ENCODE data around the gene PRAF2. TPM values are rescaled to one million over a fixed set of nuclear protein-coding genes. Genes with fewer than 3 reads are reported as not detected.
A peak's percentile ranks its signal among the peaks of the same experiment; 100 is the strongest.

The PRAF2 gene
- total and polyA plus RNA-seq, 2 of the 13 experiments (the other 11 are each of a cell fraction or from before 2014, with no cell fraction given): 0.33 to 2.6 TPM

- TF ChIP-seq RERE (CRISPR knock-in tag; IDR thresholded peaks at IDR 0.05; ENCODE audit: low read depth) (no peak), HES4 (CRISPR knock-in tag; IDR thresholded peaks at IDR 0.05; ENCODE audit: borderline replicate concordance) (no peak), ZNF572 (CRISPR knock-in tag; IDR thresholded peaks at IDR 0.05) (no peak), EHMT2 (IDR thresholded peaks at IDR 0.05; ENCODE audit: borderline replicate concordance, low read depth, low read length) (no peak), ZNF224 (CRISPR knock-in tag; IDR thresholded peaks at IDR 0.05) (no peak), MAF1 (CRISPR knock-in tag; IDR thresholded peaks at IDR 0.05; ENCODE audit: borderline replicate concordance) (no peak), ZNF761 (CRISPR knock-in tag; conservative IDR thresholded peaks at IDR 0.05) (no peak), NRL (CRISPR knock-in tag; IDR thresholded peaks at IDR 0.05; ENCODE audit: borderline replicate concordance) (no peak), ZNF331 (CRISPR knock-in tag; IDR thresholded peaks at IDR 0.05) (peak; percentile 3; the same call in 1 of the 2 replicates), MED13 (CRISPR knock-in tag; IDR thresholded peaks at IDR 0.05) (0 out of 2 replicates have a peak, but pooled peaks have one; percentile 57), CBX5 (CRISPR knock-in tag; IDR thresholded peaks at IDR 0.05; ENCODE audit: borderline replicate concordance) (no peak; the same call in 1 of the 2 replicates), SIX4 (CRISPR knock-in tag; IDR thresholded peaks at IDR 0.05) (no peak), CBFB (CRISPR knock-in tag; IDR thresholded peaks at IDR 0.05) (no peak), ZNF101 (CRISPR knock-in tag; IDR thresholded peaks at IDR 0.05; ENCODE audit: borderline replicate concordance, low read depth) (no peak), ZNF546 (CRISPR knock-in tag; conservative IDR thresholded peaks at IDR 0.05) (no peak; the same call in 1 of the 2 replicates), ZNF841 (CRISPR knock-in tag; IDR thresholded peaks at IDR 0.05; ENCODE audit: borderline replicate concordance) (no peak), HBP1 (CRISPR knock-in tag; IDR thresholded peaks at IDR 0.05; ENCODE audit: low read depth) (peak; percentile 16; the same call in 1 of the 2 replicates), ZNF329 (CRISPR knock-in tag; IDR thresholded peaks at IDR 0.05; ENCODE audit: low read depth) (no peak), NFYB (CRISPR knock-in tag; IDR thresholded peaks at IDR 0.05) (peak; percentile 97), SNAI1 (CRISPR knock-in tag; IDR thresholded peaks at IDR 0.05; ENCODE audit: borderline replicate concordance) (no peak), SMC3 (IDR thresholded peaks at IDR 0.05; ENCODE audit: low read length) (no peak), SP1 (IDR thresholded peaks at IDR 0.05) (no peak), SP1 (CRISPR knock-in tag; IDR thresholded peaks at IDR 0.05) (no peak; the same call in 1 of the 2 replicates), CENPX (CRISPR knock-in tag; IDR thresholded peaks at IDR 0.05) (no peak)
Observed at GRCh38 chrX:49100704-49101628, 27.2 kb upstream of the PRAF2 start (continued).
